ENCODE results near the gene ZNF764.

Gene ZNF764

DNA sequence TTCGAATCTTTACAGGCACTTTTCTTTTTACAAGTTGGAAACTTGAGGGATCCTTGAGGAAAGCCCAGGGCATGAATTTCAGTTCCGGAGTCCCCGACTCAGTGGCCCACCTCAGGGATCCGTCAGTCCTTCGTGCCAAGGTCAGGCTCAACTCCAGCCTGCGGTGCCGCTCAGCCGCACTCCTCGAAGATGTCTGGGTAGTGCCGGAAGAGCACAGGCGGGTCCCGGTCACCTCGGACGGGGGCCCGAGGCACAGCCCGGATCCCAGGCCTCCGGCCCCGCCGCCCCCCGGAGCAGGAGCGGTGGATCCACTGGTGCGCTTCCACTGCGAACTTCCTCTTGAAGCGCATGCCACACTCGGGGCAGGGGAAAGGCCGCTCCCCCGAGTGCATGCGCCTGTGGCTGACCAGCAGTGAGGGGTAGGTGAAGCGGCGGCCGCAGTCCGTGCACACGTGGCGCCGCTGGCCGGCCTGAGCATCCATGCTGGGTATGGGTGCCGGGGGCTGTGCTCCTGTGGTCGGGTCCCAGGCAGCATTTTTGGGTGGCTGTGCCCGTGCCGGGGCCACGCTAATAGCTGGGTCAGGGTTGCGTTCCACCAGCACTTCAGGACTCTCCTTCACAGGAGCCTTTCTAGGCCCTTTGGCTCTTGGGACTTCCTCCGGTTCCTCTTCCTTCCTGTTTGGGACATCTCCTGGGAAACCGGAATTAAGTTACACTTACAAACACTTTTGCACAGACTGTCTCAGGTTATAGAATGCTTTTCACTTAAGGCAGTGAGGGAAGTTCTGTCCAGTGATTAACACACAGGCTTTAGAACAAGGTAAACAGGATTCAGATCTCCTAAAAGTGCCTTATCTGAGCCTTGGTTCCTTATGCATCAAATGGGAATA, 11.8 kb upstream of the ZNF764 start:
- DNase-seq = no peak

DNA sequence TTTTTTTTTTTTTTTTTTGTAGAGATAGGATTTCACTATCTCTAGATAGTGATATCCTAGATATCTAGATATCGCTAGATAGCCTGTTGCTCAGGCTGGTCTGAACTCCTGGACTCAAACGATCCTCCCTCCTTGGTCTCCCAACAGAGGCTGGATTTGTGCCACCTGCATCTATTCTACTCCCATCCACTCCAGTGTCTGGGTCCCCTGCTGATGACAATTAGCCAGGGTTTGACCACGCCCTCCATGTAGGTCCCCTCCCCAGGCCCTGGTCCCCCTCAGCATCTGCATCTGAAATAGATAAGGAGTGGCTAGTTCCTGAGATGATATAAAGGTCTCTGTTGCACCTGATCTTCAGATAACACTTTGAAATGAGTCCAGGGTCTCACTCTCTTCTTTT, 11.1 kb upstream of the ZNF764 start:
- no peak for DNase-seq

DNA sequence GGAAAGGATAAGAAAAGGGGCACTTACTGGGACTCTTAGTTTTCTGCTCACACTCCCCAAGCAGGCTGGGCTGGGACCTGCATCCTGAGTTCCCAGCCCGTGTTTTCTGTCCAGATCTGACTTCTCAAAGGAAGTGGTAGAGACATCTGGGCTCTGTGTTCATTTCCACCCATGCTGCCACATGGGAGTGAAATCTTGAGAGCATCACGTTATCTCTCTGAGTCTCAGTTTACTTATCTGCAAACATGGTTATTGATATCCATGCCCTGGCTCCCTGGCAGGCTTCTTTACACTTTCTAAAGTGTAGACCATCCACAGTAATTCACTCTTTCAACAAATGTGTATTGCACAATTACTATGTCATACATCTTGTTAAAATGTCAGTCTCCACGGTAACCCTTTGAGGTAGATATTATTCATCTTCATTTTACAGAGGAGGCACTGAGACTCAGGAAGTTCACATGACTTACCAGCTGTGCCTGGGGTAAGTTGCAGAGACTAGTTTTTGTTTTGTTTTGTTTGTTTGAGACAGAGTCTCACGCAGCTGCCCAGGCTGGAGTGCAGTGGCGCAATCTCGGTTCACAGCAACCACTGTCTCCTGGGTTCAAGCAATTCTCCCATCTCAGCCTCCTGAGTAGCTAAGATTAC, 9.9 kb upstream of the ZNF764 start:
- DNase-seq = no peak

DNA sequence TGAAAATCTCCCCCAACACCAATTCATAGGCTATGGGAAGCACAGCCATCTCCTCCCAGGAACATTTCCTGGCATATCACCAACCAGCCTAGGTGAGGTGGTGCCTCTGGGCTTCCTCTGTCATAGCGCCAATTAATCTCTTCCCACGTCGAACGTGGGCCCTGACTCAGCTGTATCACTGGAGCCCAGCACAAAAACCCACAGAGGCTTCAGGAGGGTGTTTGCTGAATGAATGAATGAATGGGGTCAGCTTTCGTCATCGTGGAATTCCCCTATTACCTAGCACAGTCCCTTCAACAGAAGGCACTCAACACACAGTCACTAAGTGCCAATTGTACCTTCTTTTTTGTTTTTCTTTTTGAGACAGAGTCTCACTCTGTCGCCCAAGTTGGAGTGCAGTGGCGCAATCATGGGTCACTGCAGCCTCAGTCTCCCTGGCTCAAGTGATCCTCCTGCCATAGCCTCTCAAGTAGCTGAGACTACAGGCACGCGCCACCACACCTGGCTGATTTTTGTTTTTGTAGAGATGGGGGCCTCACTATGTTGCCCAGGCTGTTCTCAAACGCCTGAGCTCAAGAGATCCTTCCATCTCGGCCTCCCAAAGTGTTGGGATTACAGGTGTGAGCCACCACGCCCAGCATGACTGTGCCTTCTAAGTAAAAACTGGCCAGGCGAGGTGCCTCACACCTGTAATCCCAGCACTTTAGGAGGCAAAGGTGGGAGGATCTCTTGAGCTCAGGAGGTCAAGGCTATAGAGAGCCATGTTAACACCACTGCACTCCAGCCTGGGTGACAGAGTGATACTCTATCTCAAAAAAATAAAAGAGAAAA, 9.2 kb upstream of the ZNF764 start:
- no peak for DNase-seq

DNA sequence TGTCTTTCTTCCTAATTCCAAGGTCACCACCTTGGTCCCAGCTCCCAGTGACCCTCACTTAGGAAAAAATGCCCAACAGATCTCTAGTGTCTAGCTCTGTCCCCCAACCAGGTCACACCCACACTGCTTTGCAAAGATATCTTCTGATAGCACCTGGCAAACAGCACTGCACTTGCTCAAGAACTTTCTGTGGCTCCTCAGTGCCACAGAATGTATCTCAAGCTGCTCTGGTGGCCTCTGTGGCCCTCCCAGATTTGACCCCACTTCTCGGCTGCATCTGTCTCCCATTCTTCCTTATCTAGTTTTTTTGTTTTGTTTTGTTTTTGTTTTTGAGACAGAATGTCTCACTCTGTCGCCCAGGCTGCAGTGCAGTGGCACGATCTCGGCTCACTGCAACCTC, 8.4 kb upstream of the ZNF764 start:
- DNase-seq = no peak

DNA sequence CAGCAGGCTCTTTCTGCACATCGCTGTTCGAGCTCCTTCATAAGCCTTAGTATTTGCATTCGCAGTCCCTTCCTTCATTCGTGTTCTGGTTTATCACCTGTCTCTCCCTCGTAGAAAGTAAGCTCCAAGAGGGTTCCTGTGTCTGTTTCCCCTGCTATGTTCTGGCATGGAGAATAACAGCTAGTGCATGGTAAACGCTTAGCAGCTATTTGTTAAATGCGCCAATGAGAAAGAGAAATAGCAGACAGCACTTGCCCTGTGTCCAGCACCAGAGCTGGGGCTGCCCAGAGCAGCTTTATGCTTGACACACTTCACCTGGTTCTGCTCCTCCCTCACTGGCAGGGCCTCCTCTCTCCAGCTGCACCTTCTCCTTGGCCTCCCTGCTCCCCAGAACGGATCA, 7.8 kb upstream of the ZNF764 start:
- no peak for DNase-seq

DNA sequence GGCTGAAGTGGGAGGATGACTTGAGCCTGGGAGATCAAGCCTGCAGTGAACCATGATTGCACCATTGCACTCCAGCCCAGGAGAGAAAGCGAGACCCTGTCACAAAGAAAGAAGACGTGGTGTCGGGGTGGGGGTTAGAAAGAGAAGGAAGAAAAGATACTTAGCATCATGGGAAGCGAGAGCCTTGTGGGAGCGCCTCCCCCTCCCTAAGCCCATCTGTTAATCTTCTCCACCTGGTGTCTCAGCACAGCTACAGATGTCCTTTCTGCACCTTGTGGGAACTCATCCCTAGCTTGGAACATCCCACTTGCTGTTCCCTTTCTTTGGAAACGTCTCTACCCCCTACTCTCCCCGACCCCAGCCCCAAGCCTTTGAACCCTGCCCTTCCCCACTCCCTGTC, 7.4 kb upstream of the ZNF764 start:
- DNase-seq = no peak

DNA sequence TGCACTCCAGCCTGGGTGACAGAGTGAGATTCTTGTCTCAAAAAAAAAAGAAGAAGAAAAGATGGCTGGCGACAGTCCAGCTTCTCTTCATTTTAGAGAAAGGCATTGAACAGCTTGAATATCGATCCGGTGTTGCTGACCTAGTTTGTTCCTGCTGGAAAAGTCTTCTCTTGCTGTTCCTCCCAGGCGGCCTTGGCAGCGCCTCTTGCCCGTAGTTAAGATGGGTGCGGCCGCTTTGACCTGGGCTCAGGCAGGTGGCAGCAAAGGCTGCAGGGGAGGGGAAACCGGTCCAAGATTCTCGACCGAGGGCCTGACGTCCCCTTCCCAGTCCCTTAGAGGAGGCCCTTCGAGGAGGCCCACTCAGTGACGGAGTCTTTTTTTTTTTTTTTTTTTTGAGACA, 3.8 kb upstream of the ZNF764 start:
- DNase-seq = no peak

DNA sequence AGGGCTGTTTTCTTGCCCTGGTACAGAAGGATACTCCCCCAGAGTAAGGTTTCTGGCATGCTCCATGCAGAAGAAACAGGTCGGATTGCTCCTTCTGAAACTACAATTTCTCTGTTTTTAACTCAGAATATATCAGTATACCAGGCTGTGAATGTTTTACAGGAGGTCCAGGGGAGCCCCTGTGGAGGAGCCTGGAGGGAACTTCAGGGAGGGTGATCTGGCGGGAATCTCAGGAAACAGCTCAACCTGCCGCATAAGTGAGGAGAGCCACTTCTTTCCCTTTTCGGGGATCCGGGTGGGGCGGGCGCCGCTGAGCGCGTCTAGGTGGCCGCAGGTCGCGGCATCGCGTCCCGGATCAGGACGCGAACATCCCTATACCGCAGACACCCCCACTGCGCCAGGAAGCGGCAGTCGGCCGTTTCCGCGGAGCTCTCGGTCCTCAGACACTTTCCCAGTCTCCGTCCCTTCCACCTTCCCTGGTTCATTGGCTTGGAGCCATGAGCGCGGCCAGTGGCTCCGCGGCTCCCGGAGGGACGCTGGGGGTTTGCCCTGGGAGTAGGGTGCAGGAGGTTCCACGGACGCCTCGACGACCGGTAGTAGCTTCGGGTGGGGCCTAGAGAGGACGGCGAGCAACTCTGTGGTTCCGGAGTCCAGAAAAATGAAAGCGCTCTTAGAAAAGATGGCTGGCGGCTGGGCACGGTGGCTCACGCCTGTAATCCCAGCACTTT, 3.1 kb upstream of the ZNF764 start:
- DNase-seq = no peak

DNA sequence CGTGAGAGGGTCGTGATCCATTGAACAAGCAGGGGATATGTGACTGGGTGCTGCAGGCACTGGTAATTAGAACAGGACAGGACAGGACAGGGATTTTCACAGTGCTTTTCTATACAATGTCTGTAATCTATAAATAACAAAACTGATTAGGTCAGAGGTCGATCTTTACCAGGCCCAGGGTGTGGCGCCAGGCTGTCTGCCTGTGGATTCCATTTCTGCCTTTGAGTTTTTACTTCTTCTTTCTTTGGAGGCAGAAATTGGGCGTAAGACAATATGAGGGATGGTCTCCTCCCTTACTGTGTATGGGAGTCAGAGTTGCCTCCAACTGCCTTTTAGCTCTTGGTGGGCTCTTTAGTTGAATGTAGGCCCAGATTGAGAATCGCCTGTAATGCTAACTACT, 1.5 kb upstream of the ZNF764 start:
- DNase-seq = no peak

DNA sequence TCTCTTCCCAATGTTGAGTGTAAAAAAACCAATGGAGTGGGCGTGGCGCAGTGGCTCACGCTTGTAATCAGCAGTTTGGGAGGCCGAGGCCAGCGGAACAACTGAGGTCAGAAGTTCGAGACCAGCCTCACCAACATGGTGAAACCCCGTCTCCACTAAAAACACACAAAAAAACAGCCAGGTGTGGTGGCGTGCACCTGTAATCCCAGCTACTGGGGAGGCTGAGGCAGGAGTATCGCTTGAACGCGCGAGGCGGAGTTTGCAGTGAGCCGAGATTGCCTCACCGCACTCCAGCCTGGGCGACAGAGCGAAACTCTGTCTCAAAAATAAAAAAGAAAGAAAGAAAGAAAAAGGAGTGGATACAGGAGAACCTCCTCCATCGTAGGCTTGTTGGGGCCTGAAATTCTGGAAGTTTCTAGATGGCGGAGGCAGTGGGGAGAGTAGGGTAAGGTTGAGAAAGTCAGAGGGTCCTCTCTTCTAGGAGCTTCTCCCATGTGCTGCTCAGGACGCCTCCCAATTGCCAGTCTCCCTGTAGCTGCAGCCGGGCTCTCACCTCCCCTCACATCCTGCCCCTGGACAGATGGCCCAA, 709 bp upstream of the ZNF764 start:
- DNase-seq = no peak

DNA sequence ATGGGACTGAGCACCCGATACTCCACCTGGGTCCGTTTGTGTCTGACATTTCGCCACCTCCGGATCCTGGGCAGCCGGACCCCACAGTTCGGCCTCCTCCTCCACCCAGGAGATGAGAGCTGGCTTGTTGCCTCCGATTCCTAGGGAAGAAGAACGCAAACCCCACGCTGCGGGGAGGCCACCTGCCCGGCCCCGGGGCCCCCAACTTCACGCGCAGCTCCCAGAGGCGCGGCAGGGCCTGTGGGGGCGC, 542 bp downstream of the ZNF764 start:
- DNase-seq = no peak

DNA sequence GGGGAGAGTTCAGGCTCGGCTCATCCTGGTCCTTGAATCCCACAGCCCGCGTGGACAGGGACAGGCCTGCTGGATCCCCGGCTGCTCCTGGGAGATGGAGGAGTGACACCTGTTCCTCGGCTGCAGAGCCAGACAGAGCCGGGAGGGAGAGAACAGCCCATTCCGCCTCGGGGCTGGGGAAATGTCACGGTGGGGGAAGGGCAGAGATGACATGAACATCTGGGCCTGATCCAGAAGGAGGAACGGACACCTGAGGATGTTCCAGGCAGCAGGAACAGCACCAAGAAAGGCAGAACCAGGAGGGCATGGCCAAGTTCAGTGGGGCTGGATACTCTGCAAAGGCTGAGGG, 2.1 kb downstream of the ZNF764 start:
- no peak for DNase-seq

DNA sequence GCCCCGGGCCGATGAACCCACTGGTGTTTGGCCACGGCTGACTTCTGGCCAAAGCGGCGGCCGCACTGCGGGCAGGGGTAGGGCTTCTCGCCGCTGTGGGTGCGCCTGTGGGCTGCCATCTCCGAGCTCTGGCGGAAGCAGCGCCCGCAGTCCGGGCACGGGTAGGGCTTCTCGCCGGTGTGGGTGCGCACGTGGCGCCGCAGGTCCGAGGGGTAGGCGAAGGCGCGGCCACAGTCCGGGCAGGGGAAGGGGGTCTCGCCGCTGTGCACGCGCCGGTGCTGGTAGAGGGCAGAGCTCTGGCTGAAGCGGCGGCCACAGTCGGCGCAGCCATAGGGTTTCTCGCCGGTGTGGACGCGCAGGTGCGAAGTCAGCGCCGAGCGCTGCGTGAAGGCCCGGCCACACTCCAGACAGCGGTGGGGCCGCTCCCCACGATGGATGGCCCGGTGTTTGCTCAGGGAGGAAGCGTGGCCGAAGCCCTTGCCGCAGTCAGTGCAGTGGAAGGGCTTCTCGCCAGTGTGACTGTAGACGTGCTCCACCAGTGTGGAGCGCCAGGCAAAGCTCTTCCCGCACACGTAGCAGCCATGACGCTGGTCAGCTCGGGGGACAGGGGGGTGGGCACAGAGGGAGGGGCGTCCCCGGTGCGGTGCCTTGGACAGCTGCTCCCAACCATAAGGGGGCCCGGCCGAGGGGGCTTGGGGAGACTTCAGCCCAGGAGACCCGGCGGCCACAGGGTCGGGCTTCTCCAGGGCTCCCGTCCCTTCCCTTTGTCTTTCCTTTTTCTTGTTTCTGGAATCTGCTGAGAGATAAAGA, 2.7 kb downstream of the ZNF764 start:
- no peak for DNase-seq

DNA sequence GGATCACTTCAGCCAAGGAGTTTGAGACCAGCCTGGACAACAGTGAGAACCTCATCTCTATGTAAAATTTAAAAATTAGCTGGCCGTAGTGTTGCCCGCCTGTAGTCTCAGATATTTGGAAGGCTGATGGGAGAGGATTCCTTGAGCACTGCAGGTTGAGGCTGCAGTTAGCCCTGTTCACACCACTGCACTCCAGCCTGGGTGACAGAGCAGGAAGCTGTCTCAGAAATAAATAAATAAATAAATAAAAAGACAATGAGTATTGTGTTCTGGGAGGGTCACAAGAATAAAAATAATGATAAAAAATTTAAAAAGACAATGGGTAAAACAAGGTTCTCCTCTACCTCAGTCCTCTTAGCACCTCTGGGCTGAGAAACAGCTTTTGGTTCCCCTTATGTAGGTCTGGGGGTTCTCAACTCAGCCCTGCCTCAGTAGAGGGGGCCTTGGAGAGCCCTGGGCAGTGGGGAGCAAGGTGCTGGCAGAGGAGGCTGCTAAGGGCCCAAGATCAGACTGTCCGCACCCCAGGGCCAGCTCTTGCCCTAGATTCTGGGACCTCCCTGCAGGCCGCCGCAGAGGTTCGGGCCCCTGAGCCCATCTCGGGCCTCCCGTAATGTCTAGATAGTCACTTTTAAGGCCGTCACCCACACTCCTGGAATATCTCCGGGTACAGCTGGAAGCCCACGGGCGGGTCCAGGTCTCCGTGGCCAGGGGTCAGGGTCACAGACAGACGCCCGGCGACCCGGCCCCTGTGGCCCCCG, 3.4 kb downstream of the ZNF764 start:
- no peak for DNase-seq

DNA sequence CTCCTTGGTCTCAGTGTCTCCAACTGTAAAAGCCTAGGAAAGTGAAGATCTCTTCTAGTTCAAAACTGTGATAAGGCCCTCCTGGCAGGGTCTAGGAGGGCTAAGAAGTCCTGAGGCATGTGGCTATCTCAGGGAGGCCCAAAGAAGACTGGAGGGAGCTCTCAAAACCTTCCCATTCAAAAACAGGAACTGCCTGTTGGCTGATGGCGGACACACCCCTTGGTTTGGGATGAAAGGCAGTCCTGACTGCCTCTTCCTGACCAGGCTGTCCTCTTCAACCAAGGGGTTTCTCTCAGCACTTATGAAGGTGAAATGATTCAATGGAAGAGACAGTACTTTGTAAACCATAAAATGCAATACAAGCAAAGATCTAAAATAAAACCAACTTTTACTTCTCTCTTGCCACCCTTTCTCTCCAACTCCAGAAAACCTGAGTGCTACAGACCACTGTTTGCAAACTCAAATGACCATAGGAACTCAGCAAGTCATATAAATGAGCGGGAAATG, 4.7 kb downstream of the ZNF764 start:
- DNase-seq = no peak

DNA sequence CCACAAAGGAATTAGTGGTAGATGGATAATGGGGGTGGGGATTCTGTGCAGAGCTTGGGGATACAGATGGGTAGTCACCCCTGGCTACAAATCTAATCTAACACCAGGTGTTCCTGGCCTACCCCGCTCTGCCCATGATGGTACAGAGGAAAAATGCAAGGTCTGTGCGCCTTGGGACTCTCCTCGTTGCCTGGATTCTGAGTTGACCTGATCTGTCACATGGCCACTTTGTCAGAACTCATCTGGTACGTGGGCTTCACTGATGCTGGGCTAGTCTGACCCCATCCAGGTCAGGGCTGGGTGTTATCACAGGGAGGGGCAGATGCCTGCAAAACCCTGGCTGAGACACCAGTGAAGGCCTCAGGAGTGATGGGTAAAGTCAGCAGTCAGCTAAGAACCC, 5.2 kb downstream of the ZNF764 start:
- DNase-seq = no peak

DNA sequence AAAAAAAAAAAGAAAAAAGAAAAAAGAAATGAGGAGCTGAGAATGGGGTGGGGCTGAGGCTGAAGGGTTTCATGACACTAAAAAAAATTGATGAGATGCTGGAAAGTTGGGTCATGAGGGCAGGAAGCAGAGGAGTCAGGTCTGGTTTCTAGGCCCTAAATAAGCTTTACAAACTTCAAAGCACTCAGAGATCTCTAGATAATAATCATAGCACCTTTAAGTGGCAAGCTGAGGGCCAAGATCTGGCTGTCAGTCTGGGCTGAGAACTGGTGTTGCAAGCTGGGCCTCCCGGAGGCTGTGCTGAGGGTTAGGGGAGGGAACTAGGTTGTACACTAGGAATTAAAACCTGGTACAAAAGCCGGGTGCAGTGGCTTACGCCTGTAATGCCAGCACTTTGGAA, 6.4 kb downstream of the ZNF764 start:
- DNase-seq = no peak

DNA sequence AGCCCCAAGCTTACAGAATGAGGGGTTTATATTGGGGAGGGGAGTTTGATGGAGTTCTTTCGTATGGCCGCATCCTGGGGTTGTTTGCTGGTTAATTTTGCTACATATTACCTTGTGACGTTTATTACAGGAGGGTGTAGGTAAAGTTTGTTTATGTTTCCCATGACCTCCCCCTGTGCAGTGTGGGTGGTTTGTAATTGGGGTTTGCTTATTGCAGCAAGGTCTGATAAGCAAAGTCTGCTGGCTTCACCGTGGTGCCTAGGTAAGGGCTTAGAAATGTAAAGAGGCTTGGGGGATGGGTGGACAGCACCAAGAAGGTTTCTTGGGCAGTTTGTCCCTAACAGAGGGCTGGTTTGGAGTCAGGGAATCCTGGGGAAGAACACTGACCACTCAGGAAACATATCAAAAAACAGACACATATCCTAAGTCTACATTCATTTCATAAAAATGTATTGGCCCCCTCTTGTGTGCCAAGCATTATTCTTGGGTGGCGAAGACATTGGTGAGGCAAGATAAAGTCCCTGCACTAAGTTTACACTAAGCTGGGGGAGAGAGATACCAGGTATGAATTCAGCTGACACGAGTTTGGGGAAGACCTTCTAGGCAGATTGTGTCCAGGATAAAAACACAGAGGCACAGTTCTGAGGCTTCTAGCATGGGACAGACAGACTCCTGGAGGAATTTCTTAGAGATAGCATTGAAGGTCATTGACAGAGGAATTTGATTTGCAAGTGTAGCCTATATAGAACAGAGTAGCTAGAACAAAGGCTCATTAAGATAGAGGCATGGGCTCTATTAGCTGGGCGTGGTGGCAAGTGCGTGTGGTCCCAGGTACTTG, 9.5 kb downstream of the ZNF764 start:
- DNase-seq = no peak

DNA sequence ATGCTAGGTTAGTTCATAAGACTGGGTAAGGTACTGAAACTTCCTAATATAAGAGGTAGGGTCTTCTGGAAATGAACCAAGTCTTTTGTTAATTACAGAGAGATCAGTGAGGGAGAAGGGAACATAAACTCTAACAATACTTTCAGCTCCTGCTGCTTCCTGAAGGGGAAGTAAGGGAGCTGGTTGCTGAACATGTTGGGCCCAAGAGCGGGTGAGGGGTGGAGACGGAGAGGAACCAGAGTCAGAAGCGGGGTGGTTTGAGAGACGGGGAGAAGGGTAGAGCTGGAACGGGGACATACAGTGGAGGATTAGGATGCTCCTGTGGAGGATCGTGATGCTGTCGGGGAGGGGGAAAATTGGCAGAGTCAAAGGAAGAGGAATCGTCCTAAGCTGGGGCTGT, 12.1 kb downstream of the ZNF764 start:
- DNase-seq = no peak

Measured in NCI-H1105 treated with DMSO at 0.1 percent for 48 hours (cell line).